Fibroblast of mammary gland (primary cell): ENCODE results near the gene REXO5.

ENCODE experiments used
- DNase-seq: peaks from one replicate; pipeline ENCODE4 v3.0.0-alpha.2; 2010; ENCODE audit warnings: low read depth
- H3K4me3 ChIP-seq: 2 replicates; pipeline ENCODE4 v1.5.1; 2011; ENCODE audit warnings: low read depth, mild to moderate bottlenecking, low read length, moderate library complexity; ENCODE audit not compliant: control insufficient read depth
- CTCF ChIP-seq: conservative IDR thresholded peaks from 2 replicates; pipeline ENCODE4 v1.5.1; 2011; ENCODE audit warnings: low read depth, low read length, inconsistent platforms; ENCODE audit not compliant: control insufficient read depth, insufficient read depth

The REXO5 gene

GRCh38 chr16:20886320-20886719 is 80.0 kb downstream of the REXO5 start:
- no peak for DNase-seq
- no peak overlapping the region for H3K4me3 ChIP-seq
- TF ChIP-seq CTCF, result no peak

GRCh38 chr16:20887207-20887606 is 80.9 kb downstream of the REXO5 start:
- DNase-seq, result no peak
- H3K4me3 ChIP-seq, result no peak overlapping the region
- no peak for TF ChIP-seq CTCF

GRCh38 chr16:20889625-20890275 is 83.4 kb downstream of the REXO5 start:
- TF ChIP-seq CTCF, result no peak
- DNase-seq, result no peak
- H3K4me3 ChIP-seq, result no peak overlapping the region

- no peak for DNase-seq
- H3K4me3 ChIP-seq, result no peak overlapping the region
These were observed 88.1 kb downstream of the REXO5 start for GRCh38 chr16:20894388-20894787.

GRCh38 chr16:20897253-20897897 is 91.0 kb downstream of the REXO5 start:
- TF ChIP-seq CTCF, result no peak
- DNase-seq, result peak; percentile 80
- H3K4me3 ChIP-seq, result peak overlapping the region; percentile 90

More at GRCh38 chr16:20894388-20894787, 88.1 kb downstream of the REXO5 start:
- TF ChIP-seq CTCF, result no peak

- peak overlapping the region; percentile 90 for H3K4me3 ChIP-seq
- no peak for TF ChIP-seq CTCF
- no peak for DNase-seq
These were observed 91.6 kb downstream of the REXO5 start for GRCh38 chr16:20897922-20898321.
